GM18858 (cell line): ENCODE measurements around the gene MIS18BP1.
"Not testable (repeated sequence)": the region's sequence is repeated elsewhere in the genome, so short reads cannot be mapped to it uniquely, and the experiment has no call there.

Experiments
- ATAC-seq: cut with Tn5 transposase; IDR thresholded peaks from one replicate; pipeline ENCODE4 v1.9.1; 2021; ENCODE audit not compliant: unreplicated experiment

MIS18BP1 gene

DNA sequence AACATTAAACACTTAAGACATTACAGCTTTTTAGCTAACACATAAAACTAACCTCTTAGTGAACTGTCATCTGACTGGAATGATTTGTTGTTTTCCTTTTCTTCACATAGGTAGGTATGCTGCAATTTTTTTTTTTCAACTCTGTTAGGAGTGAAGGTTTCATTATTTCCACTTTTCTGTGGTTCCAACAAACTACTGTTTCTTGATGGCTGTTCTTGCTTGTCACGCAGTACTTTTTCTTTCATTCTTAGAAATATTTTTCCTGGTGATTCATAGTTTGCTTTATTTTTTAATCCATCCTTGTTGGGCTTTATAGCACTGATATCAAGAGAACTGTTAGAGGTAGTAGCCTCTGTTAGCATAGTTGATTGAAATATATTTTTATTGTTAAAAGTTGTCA is 6.3 kb downstream of the MIS18BP1 start:
- peak; percentile 45 for ATAC-seq

DNA sequence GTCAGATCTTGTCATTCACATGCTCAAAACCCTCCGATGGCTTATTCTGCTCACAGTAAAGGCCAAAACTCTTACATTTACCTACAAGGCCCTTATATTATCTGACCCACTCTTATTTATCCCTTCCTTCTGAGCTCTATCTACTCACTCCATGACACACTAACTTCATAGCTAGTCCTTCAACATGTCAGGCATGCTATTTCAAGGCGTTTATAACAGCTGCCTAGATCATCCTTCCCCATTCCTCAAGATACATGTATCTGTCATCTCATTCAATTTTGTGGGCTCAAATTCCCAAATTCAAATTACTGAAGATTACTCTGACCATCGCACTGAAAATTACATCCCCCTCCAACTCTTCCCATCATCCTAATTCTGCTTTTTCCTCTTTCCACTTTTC is 6.9 kb downstream of the MIS18BP1 start:
- ATAC-seq, result no peak

DNA sequence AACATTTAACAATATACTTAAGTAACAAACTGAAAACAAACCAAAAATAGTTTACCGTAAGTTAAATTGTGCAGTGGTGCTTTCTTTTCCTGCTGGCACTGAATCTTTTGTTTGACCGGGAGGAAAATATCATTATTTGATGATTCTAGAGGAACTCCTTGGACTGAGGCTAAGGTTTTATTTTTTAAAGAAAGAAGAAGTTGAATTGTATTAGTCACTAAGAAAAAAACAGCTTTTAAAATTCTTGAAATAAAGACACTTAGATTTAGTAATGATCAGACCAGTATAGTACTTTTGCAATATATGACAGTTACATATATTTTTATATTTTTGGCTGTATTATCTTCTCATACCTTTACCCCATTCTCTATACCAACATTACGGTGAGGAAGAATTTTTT is 10.3 kb downstream of the MIS18BP1 start:
- ATAC-seq, result no peak

DNA sequence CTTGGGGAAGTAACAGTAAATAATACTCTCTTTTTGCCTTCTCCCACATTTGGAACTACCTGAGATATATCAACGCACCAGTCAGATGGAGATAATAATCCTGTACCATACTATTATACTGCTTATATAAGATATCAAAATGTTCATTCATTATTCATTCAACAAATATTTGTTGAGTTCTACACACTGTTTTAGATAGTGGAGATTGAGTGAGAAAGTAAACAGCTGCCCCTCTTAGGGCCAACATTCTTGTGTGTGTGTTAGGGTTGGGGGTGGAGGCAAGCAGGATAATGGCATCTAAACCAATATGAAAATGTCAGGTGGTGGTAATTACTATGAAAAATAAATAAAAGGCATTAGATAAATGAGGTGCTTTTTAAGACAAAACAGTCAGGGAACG is 14.0 kb downstream of the MIS18BP1 start:
- no peak for ATAC-seq

DNA sequence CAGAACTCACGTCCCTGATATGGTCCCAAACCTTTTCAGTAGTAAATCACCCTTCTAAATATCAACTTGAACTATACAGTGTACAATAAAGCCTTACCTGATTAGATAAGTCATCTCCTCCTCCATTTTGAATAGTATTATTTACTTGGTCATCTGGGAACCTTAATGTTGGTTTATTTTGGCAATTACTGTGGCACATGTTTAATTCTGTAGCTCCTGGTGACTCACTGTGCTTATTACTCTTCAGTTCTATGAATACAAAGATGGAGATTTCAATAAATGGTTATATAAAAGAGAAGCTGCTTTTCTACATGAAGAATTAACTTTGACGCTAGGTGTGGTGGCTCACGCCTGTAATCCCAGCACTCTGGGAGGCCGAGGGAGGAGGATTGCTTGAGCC is 25.4 kb downstream of the MIS18BP1 start:
- ATAC-seq, result no peak

DNA sequence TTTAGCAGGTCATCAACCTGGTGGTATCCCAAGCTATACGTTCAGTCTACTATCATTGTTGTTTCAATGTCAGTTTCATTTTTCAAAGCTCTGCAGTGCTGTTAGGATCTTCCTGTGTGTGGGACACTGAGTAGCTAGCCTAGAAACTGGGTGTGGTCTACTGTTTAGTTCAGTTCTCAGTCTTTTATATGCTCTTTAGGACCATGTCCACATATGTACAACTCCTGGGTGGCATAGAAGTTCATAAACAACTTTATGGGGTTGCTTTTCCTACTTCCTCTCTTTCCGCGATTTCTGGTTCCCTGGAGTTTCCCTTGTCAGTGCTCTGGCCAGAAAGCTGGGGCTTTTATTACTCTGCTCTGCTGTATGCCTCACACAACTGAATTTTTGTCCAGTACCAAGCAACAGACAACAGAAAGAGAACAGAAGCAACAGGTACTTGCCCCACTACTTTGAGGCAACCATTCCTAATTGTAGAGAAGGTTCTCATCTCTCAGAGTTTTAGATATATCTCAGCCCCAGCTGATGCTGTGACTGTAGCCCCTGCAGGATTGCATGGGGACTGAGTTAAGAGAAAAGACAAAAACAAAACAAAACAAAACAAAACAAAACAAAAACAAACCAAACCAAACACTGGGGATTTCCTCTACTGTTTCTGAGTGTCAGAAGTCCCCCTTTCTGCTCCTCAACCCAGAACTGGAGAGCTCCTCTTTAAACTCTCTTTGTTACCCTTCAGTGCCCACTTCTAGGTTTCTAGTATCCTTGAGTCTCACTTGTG is 30.3 kb downstream of the MIS18BP1 start:
- no peak for ATAC-seq

DNA sequence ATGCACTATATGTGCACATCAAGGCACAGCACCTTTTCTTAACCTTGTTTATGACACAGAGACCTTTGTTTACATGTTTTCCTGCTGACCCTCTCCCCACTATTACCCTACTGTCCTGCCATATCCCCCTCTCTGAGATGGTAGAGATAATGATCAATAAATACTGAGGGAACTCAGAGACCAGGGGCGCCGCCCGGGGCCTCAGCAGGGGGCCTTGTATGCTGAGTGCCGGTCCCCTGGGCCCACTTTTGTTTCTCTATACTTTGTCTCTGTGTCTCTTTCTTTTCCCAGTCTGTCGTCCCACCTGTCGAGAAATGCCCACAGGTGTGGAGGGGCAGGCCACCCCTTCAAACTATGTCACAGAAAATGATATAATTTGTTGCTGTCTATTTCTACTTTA is 38.7 kb downstream of the MIS18BP1 start:
- ATAC-seq, result not testable (repeated sequence)

DNA sequence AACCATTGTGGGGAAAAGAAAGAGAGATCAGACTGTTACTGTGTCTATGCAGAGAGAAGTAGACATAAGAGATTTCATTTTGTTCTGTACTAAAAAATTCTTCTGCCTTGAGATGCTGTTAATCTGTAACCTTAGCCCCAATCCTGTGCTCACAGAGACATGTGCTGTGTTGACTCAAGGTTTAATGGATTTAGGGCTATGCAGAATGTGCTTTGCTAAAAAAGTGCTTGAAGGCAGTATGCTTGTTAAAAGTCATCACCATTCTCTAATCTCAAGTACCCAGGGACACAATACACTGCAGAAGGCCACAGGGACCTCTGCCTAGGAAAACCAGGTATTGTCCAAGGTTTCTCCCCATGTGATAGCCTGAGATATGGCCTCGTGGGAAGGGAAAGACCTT is 39.3 kb downstream of the MIS18BP1 start:
- not testable (repeated sequence) for ATAC-seq

DNA sequence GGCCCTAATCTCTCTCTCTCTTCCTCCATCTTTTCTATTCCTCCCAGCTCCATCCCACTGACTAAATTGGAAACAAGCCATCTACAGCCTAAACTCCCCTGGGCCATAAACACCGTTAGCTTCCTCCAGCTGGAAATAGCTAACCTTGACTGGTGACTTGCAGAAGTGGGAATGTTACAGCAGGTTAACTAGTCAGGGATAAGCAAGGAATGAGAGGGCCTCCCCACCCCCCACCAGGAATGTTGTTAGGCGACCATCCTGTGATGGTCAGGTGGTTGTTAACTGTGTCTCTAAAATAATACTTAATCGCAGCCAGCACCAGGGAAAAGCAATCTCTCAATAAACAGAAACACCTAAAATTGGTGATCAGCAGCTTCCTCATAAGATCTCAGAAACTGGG is 40.8 kb downstream of the MIS18BP1 start:
- no peak for ATAC-seq

DNA sequence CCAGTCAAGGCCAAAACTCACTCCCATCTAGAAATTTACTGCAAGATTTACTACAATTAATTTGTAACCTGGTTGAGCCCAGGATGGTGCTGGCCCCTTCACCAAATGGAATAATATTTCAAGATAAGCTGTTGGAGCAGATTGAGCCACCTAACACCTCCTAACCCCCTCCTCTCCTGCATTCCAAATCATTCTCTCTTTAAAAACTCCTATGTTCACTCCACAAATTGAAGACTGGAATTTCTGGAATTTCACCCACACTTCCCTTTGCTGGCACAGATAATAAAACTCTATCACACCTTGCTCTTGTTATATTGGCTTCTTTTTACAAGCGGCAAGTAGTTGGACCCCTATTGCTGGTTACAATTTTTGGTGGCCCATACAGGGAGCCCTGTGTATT is 41.7 kb downstream of the MIS18BP1 start:
- no peak for ATAC-seq

DNA sequence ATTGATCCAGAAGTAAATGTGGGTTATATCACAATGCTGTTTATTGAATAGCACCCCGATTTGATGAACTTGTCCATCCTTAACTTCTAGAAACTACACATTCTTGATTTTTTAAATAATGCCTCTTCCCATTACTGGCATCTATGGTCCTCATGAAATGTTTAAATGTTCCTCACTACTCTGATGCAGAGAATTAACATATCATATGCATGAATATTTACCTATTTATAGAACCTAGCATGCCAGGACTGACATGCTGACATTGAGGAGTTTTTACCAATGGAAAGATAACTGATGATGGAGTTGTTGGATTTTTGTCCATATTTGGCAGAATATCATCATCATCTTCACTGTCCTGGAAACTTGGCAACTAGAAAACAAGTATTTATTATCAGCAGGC is 42.8 kb downstream of the MIS18BP1 start:
- ATAC-seq, result no peak

DNA sequence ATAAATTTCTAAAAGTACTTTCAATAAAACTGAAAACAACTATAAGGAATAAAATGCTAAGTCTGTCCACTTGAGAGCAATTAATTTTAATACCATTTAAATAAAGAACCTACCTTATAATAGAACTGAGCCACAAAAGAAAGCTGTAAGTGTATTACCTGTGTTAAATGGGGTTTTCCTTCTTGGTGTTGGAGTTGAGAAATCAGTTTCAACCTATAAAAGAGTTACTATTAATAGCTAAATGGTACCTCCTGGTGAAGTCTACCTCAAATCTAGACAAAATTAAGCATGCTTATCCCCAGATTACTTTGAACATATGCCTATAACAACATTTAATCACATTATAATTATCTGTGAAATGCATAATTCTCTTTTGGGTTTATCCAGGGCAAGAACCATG is 48.8 kb downstream of the MIS18BP1 start:
- ATAC-seq, result no peak

DNA sequence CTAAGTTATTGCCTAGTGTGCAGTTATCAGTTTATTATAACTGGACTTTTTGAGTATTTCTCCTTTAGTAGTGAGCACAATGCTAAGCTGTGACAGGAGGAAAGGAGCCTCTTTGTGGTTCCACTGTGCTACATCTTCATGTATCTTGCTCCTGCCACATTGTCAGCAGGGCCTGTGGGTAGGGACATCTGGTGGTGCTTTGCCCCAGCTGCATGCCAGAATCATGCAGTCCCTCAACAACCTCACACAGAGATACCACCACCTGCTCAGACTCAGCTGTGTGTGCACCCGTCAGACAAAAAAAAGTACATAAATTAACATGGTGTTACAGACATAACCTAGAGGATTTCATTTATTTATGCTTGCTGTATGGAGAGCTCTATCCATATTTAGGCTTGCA is 51.1 kb downstream of the MIS18BP1 start:
- ATAC-seq, result peak; percentile 66

DNA sequence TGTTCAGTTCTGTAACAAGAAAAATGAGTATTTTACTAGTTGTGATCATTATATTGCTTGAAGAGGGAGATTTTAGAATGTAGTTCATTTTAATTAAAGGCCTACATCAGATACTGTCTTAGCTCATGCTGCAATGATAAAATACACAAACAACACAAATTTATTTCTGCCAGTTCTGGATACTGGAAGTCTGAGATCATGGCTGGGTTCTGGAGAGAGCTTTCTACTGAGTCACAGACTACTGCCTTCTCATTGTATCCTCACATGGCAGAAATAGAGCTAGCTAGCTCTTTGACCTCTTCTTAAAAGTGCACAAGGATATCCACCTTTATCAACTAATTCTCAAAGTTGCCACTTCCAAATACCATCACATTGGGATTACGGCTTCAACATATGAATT is 53.8 kb downstream of the MIS18BP1 start:
- ATAC-seq, result no peak

DNA sequence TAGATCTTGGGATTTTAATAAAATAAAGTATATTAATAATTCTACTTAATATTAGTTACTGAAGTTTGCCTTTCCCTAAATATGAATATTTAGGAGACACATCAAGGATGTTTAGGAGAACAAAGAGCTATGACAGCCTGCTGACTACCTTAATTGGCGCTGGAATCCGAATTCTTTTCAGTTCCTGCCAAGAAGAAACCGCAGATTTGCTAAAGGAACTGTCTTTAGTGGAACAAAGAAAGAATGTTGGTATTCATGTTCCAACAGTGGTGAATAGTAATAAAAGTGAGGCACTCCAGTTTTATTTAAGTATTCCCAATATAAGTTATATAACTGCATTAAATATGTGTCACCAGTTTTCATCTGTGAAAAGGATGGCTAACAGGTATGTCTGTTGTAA is 54.5 kb downstream of the MIS18BP1 start:
- no peak for ATAC-seq

DNA sequence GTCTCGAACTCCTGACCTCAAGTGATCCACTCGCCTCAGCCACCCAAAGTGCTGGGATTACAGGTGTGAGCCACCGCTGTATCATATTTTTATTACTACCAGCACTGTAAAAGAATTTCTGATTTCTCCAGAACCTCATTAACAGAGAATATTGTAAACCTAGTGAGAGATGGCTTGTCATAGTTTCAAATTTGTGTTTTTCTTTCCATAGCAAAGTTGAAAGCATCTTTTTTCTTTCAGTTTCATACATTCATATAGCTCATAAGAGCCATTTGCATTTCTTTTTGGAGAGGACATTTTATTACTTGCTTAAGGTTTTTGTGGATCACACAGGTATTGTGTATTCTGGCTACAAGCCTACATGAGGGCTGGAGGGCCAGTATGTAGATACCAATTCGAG is 58.0 kb downstream of the MIS18BP1 start:
- no peak for ATAC-seq

DNA sequence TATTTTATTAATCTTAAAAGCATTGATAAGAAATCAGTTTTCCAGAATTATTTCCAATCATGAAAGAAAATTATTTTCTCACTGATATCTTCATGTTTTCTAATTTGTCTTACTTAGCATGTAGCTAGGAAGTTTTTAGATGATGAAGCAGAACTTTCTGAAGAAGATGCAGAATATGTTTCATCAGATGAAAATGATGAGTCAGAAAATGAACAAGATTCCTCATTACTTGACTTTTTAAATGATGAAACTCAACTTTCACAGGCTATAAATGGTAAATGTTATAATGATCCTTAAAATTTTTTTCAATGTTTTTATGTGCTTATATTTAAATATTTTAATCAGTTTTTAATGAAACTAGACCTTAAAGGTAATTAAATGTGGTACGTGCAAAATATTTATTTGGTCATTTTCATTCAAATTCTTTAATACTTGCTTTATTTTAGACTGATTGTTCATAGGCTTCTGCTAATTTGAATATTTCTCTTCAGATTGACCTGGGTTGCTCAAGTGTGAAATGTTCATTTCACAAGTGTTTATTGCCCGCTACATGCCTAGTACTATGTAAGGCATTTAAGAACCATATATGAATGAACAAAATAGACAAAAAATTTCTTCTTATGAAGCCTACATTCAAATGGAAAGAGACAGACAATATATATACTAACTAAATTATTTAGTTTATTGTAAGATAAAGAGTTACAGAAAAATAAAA is 67.7 kb downstream of the MIS18BP1 start:
- peak; percentile 51 for ATAC-seq

DNA sequence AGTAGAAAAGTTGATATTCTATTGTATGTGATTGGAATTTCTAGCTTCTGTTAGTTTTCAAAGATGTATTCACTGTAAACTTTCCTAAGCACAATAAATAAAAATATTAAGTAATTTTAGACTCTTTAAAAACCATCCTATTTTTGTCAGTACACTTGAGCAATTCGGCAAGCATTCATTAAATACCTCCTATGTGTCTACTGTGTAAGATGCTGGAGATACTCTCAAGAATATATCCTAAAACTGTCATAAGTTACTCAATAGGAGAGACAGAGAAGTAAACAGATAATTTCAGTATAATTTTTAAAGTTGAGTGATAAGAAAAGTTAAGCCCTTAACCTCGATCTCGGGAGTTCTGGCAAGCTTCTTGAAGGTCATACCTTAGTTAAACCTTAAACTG is 71.2 kb downstream of the MIS18BP1 start:
- no peak for ATAC-seq

DNA sequence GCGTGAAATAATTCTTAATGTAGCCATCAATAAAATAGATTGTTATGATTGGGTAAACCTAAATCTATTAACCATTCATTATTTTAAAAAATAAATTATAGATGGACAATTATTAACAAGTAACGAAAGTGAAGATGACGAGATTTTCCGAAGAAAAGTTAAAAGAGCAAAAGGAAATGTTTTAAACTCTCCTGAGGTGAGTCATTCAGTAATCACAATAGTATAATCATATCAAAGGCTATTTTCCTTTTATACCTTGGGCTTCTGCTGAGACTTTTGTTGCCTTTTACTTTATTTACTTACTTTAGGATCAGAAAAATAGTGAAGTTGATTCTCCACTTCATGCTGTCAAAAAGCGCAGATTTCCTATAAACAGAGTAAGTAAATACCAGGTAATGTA is 71.7 kb downstream of the MIS18BP1 start:
- no peak for ATAC-seq

DNA sequence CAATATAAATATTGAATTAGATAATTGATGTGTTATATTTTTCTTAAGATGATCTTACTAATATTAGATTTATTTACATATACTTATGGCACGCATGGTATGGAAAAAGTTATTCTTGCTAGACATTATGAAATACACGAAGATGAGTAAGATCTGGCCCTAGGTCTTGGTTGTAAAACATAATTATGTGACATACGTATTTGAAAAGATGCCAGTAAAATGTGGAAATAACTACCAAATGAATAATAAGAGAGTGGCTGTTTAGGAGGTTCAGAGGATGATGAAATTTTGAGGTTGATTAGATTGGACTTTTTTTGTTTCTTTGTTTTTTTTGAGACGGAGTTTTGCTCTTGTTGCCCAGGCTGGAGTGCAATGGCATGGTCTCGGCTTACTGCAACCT is 75.9 kb downstream of the MIS18BP1 start:
- no peak for ATAC-seq

DNA sequence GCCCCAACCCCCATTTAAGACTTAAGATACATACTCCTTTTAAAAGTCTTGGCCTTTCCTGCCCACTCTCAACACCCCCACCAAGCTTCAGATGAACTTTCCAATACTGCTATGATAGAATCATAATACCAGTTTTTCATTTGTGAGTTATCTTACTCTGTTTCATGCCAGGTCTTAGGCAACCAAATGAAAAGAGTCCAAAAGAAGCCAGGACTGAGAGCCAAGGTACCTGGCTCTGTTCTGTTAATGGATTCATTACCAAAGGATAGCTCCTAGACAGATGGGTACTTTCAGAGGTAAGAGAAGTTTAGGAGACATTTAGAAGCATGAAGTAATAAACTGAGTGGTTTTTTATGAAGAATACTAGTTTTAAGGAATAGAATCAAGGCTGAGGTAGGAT is 83.1 kb downstream of the MIS18BP1 start:
- ATAC-seq, result no peak

DNA sequence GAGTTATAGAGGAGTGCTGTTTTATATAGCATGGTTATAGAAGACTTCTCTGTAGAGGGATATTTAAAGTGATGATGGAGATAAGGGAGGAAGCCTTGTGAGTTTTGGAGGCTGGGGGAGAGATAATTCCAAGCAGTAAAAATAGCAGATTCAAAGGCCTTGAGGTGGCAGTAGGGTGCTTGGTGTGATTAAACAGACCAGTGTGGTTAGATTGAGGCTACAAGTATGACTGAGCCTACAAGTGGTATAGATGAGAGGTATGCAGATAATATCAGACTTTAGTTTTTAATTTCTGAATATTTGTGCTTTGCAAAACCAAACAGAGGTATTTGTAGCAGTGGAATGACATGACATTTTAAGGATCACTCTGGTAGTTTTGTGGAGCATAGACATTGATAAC is 96.9 kb downstream of the MIS18BP1 start:
- peak; percentile 65 for ATAC-seq
